HG02938 (cell line): Measurements from ENCODE around the gene COL5A2.

ENCODE experiments used
- ATAC-seq: cut with Tn5 transposase; IDR thresholded peaks from one replicate; pipeline ENCODE4 v1.9.1; 2021; ENCODE audit warnings: mild to moderate bottlenecking, moderate library complexity; ENCODE audit not compliant: unreplicated experiment

The COL5A2 gene

GRCh38 chr2:189181706-189182105, 2.1 kb upstream of the COL5A2 start:
- ATAC-seq = no peak

GRCh38 chr2:189178726-189179569, 613 bp downstream of the COL5A2 start:
- ATAC-seq = no peak

- ATAC-seq = no peak
Observed at GRCh38 chr2:189178054-189178453, 1.5 kb downstream of the COL5A2 start.

DNA sequence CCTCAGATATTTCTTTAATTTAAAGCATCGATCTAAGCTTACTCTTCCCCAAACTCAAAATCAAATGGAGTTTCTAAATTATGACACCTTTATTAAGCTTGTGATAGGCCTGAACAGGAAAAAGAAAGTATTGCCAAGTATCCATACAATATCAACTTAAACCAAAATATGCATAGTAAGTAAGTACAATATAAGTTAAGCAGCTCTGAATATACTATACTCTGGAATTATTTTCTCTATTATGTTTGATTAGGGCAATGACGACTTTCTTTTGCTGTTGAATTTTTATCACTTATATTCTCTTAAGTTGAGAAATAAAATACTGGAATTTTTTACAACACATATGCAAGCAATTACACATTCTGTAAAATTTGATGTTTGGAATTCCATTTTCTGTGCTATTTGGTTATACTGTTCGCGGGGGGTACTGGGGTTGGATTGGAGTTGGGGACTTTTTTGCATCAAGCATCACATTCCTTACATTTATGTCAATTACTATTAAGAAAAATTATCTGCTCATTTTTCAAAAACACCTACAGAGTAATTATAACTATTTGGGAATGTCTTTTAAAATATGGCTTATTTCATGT, 2.2 kb downstream of the COL5A2 start:
- no peak for ATAC-seq

- no peak for ATAC-seq
Observed at GRCh38 chr2:189176516-189176915, 3.0 kb downstream of the COL5A2 start.

- no peak for ATAC-seq
Observed at GRCh38 chr2:189175869-189176433, 3.6 kb downstream of the COL5A2 start.

GRCh38 chr2:189171956-189172609, 7.5 kb downstream of the COL5A2 start:
- no peak for ATAC-seq

- ATAC-seq = no peak
Observed at GRCh38 chr2:189168856-189169499, 10.6 kb downstream of the COL5A2 start.

GRCh38 chr2:189165656-189166380, 13.7 kb downstream of the COL5A2 start:
- no peak for ATAC-seq

DNA sequence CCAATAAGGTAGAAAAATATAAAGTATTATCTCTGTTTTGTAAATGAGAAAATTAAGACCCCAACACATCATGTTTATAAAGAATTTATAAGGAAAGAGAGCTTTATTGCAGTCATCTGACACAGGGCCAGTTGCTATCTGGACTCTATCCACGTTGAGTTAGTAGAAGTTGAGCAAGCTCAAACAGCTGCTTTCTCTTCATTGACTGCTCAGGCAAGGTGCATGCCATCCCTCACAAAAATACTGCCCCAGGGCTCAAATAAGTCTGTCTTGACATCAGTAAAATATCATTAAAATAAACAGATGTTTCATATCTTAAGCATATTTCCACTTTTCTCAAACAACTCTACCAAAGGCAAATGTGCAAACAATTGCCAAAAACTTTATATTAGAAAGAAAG, 14.8 kb downstream of the COL5A2 start:
- ATAC-seq = no peak

GRCh38 chr2:189163889-189164288, 15.7 kb downstream of the COL5A2 start:
- no peak for ATAC-seq

DNA sequence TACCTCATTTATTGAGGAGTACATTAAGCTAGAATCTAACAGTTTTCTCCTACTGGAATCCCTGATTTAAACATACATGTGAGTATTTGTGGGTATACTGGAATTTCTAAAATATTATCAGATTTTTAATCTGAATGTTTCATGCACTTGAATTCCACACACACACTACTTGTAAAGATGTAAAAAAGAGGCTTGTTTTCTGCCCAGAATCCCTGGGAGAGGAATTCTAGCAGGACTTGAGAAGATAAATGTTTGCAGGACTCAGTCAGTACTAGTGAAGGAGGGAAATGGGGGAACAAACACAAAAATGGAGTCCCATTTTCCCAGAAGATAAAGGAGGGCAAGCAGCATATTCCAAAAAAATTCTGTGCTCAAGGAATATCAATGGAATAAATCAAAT, 17.0 kb downstream of the COL5A2 start:
- no peak for ATAC-seq

DNA sequence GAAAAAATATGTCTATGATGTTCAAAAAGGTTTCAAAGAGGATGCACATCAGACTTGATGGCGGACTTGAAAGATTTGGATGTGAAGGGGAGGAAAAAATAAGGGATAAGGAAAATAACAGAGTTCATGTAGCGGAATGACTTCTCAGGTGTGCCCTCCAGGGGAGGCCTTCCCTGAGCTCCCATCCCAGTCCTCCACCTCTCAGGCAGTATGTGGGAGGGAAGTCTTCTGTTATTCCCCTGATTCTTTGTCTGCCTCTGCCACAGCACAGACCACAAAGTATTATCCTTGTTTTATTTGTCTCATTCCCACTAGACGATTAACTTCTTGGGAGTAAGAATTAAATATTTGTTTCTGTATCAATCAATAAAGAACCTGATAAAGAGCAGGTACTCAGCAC, 17.7 kb downstream of the COL5A2 start:
- ATAC-seq = no peak

- ATAC-seq = no peak
Observed at GRCh38 chr2:189159717-189160116, 19.8 kb downstream of the COL5A2 start.

DNA sequence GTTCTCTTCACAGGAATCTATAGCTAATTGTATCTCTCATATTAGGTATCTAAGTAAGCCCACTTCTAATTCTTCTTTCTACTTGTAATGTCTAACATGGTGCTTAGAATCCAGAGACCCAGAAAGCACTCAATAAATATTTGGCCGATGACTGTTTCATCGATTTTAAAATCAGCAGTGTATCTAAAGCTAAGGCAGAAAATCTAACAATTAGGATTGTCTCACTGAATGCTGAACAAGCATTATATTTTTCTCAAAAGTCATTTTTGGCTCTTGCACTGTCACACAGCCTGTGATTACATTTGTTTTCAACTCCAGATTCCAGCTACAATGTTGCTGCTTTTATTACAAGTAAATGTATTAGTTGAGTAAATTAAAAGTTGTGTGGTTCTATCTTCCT, 20.3 kb downstream of the COL5A2 start:
- ATAC-seq = no peak

DNA sequence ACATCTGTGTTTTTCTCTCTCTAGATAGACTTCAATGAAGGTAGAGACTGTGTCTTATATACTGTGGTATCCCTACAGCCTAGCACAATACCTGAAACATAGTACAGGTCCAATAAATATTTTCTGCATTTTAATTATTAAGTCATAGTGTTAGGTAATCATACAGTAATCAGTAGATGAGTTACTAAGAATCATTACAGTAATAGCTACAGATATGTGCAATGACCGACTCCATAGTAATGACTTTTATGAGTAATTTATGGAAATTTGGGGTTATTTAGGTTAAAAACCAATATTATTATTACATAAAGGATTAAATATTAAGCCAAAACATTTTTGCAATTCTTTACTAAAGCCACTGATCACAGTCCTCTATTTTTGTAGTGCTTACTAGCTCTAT, 21.6 kb downstream of the COL5A2 start:
- no peak for ATAC-seq

- no peak for ATAC-seq
Observed at GRCh38 chr2:189157456-189157855, 22.1 kb downstream of the COL5A2 start.

GRCh38 chr2:189155795-189156194, 23.8 kb downstream of the COL5A2 start:
- no peak for ATAC-seq

- ATAC-seq = no peak
Observed at GRCh38 chr2:189153619-189154018, 25.9 kb downstream of the COL5A2 start.

GRCh38 chr2:189152483-189152882, 27.1 kb downstream of the COL5A2 start:
- ATAC-seq = no peak

- no peak for ATAC-seq
Observed at GRCh38 chr2:189151906-189152305, 27.7 kb downstream of the COL5A2 start.
